GM23338 (cell line): ENCODE measurements around the gene RPS6KA3.

Experiments used
- EZH2 ChIP-seq: fragments of 200-600 bp; sonication (generic); IDR thresholded peaks from one replicate; pipeline ENCODE4 v1.8.0; 2017; ENCODE audit warnings: antibody characterized with exemption, mild to moderate bottlenecking, low read depth; ENCODE audit not compliant: unreplicated experiment
- ZNF114 ChIP-seq: fragments of 250-450 bp; sonication (Bioruptor Pico); IDR thresholded peaks from 2 replicates; pipeline ENCODE4 v1.5.0; 2020; ENCODE audit warnings: mild to moderate bottlenecking, moderate library complexity
- TF ChIP-seq, protein P1 (sequence below), 2 experiments: fragments of 200-600 bp in 1 of 2; sonication (generic) in 1 of 2; conservative IDR thresholded peaks; 2 replicates each; pipeline versions ENCODE4 v1.5.1 to v1.6.1; 2016 to 2017; ENCODE audit warnings: antibody characterized with exemption in 2 of 2, low read depth in 2 of 2, mild to moderate bottlenecking in 2 of 2, moderate library complexity in 1 of 2

DNA sequence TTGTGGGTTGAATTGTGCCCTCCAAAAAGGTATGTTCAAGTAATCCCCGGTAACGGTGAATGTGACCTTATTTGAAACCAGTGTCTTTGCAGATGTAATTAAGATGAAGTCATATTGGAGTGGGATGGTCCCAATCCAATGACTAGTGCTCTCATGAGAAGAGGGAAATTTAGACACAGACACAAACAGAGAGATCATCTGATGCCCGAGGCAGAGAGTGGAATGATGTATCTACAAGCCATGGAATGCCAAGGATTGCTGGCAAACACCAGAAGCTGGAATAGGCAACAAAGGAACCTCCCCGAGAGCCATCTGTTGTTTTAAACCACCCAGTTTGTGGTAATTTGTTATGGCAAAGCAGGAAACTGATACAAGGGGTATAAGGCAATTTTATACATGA lies 35.1 kb downstream of the RPS6KA3 start:
- TF ChIP-seq EZH2 (no peak), ZNF114 (CRISPR knock-in tag) (no peak)
- TF ChIP-seq, protein P1, sequence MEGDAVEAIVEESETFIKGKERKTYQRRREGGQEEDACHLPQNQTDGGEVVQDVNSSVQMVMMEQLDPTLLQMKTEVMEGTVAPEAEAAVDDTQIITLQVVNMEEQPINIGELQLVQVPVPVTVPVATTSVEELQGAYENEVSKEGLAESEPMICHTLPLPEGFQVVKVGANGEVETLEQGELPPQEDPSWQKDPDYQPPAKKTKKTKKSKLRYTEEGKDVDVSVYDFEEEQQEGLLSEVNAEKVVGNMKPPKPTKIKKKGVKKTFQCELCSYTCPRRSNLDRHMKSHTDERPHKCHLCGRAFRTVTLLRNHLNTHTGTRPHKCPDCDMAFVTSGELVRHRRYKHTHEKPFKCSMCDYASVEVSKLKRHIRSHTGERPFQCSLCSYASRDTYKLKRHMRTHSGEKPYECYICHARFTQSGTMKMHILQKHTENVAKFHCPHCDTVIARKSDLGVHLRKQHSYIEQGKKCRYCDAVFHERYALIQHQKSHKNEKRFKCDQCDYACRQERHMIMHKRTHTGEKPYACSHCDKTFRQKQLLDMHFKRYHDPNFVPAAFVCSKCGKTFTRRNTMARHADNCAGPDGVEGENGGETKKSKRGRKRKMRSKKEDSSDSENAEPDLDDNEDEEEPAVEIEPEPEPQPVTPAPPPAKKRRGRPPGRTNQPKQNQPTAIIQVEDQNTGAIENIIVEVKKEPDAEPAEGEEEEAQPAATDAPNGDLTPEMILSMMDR (conservative IDR thresholded peaks at IDR 0.05; ENCODE audit: low read depth in 2 of 2), result no peak
